Hepatocyte (in vitro differentiated cells): ENCODE results near the gene CUBN. TPM values are rescaled to one million over a fixed set of nuclear protein-coding genes. Genes with fewer than 3 reads are reported as not detected.

ENCODE experiments used
- DNase-seq: peaks from one replicate; pipeline ENCODE4 v3.0.0-alpha.2; 2016; ENCODE audit warnings: low spot score
- H2AFZ ChIP-seq: fragments of 200-600 bp; sonication (generic); 2 replicates; pipeline ENCODE4 v1.6.0; 2016; ENCODE audit warnings: antibody characterized with exemption, mild to moderate bottlenecking
- H3K27ac ChIP-seq: fragments of 200-600 bp; sonication (generic); 2 replicates; pipeline ENCODE4 v1.5.1; 2016; ENCODE audit warnings: mild to moderate bottlenecking
- H3K27me3 ChIP-seq: fragments of 200-600 bp; sonication (generic); 2 replicates; pipeline ENCODE4 v1.6.1; 2016
- H3K36me3 ChIP-seq: fragments of 200-600 bp; sonication (generic); replicated peaks from 2 replicates; pipeline ENCODE4 v1.5.1; 2016; ENCODE audit warnings: low read depth; ENCODE audit not compliant: insufficient read depth
- H3K4me1 ChIP-seq: fragments of 200-600 bp; sonication (generic); 2 replicates; pipeline ENCODE4 v1.5.1; 2016; ENCODE audit warnings: mild to moderate bottlenecking, moderate library complexity; ENCODE audit not compliant: insufficient read depth
- H3K4me2 ChIP-seq: fragments of 200-600 bp; sonication (generic); 2 replicates; pipeline ENCODE4 v1.6.0; 2016
- H3K4me3 ChIP-seq: fragments of 200-600 bp; sonication (generic); 2 replicates; pipeline ENCODE4 v1.5.1; 2016; ENCODE audit warnings: mild to moderate bottlenecking
- H3K79me2 ChIP-seq: fragments of 200-600 bp; sonication (generic); 2 replicates; pipeline ENCODE4 v1.6.0; 2017; ENCODE audit warnings: mild to moderate bottlenecking
- H3K9me2 ChIP-seq: fragments of 200-600 bp; sonication (generic); replicated peaks from 2 replicates; pipeline ENCODE4 v1.6.0; 2017; ENCODE audit warnings: mild to moderate bottlenecking; ENCODE audit not compliant: insufficient read depth
- H3K9me3 ChIP-seq: fragments of 200-600 bp; sonication (generic); 2 replicates; pipeline ENCODE4 v1.5.1; 2016; ENCODE audit warnings: low read depth, mild to moderate bottlenecking
- H4K20me1 ChIP-seq: fragments of 200-600 bp; sonication (generic); 2 replicates; pipeline ENCODE4 v1.6.0; 2016; ENCODE audit warnings: mild to moderate bottlenecking; ENCODE audit not compliant: insufficient read depth, poor library complexity, severe bottlenecking
- CTCF ChIP-seq: fragments of 200-600 bp; sonication (generic); IDR thresholded peaks from 2 replicates; pipeline ENCODE4 v1.5.1; 2016; ENCODE audit warnings: antibody characterized with exemption, mild to moderate bottlenecking; ENCODE audit not compliant: poor library complexity
- EZH2 ChIP-seq: fragments of 200-600 bp; sonication (generic); IDR thresholded peaks from 2 replicates; pipeline ENCODE4 v1.6.1; 2016; ENCODE audit warnings: antibody characterized with exemption, mild to moderate bottlenecking, borderline replicate concordance
- EZH2phosphoT487 ChIP-seq: fragments of 200-600 bp; sonication (generic); IDR thresholded peaks from one replicate; pipeline ENCODE4 v1.6.1; 2018; ENCODE audit warnings: antibody characterized with exemption, mild to moderate bottlenecking, low read depth, moderate library complexity; ENCODE audit not compliant: unreplicated experiment, severe bottlenecking
- WGBS: methylation state at CpG from one replicate; pipeline ENCODE4 v1.1.6; 2016; ENCODE audit warnings: low lambda C conversion rate; ENCODE audit errors: missing lambda C conversion rate; 5-methylcytosine and 5-hydroxymethylcytosine counted together
- polyA plus RNA-seq: library from polyadenylated mRNA; unstranded; fragments of >200 nt; fragmentation: Nextera tagmentation; extraction: Ambion mirVana; gene quantifications from 2 replicates; pipeline ENCODE4 v1.2.1, GENCODE V29; 2016
- total RNA-seq: library from RNA; depleted of rRNA; stranded (reverse); fragments of >200 nt; gene quantifications from 2 replicates; pipeline ENCODE4 v1.2.3, GENCODE V29; 2014

Gene CUBN
- total and polyA plus RNA-seq, 2 experiments from 2014 or later: 2.0 to 10.6 TPM

GRCh38 chr10:17106991-17107390 is 22.6 kb downstream of the CUBN start:
- no peak overlapping the region for H3K4me3 ChIP-seq
- H3K36me3 ChIP-seq: no peaks in the 10 kb centered on the region
- H3K4me2 ChIP-seq: no peak overlapping the region
- H3K4me1 ChIP-seq: no peaks in the 10 kb centered on the region
- H2AFZ ChIP-seq: no peak overlapping the region
- no peaks in the 10 kb centered on the region for H3K27me3 ChIP-seq
- TF ChIP-seq EZH2 (no peak), EZH2phosphoT487 (no peak), CTCF (no peak)
- H3K9me2 ChIP-seq: no peaks in the 10 kb centered on the region
- DNase-seq: no peak
- 93% methylated on average over 5 of the region's 5 CpGs for WGBS
- no peaks in the 10 kb centered on the region for H3K79me2 ChIP-seq
- H3K27ac ChIP-seq: no peak overlapping the region
- H3K9me3 ChIP-seq: no peaks in the 10 kb centered on the region
- no peaks in the 10 kb centered on the region for H4K20me1 ChIP-seq

GRCh38 chr10:17101910-17102266 is 27.7 kb downstream of the CUBN start:
- DNase-seq: no peak
- Histone ChIP-seq H3K27ac (peak overlapping the region; percentile 70), H3K9me3 (no peaks in the 10 kb centered on the region), H3K27me3 (no peaks in the 10 kb centered on the region), H3K79me2 (no peaks in the 10 kb centered on the region), H4K20me1 (no peaks in the 10 kb centered on the region), H3K36me3 (no peaks in the 10 kb centered on the region), H2AFZ (no peak overlapping the region), H3K4me2 (peak overlapping the region; percentile 42), H3K4me3 (no peak overlapping the region), H3K9me2 (no peaks in the 10 kb centered on the region), H3K4me1 (no peaks in the 10 kb centered on the region)
- TF ChIP-seq CTCF: no peak
- TF ChIP-seq EZH2: no peak
- TF ChIP-seq EZH2phosphoT487: no peak

- H3K27ac ChIP-seq: peak overlapping the region; percentile 70
- H3K4me1 ChIP-seq: no peaks in the 10 kb centered on the region
- H3K9me2 ChIP-seq: no peaks in the 10 kb centered on the region
- no peak overlapping the region for H3K4me3 ChIP-seq
- TF ChIP-seq EZH2phosphoT487: no peak
- no peak for TF ChIP-seq CTCF
- no peak for TF ChIP-seq EZH2
- H2AFZ ChIP-seq: no peak overlapping the region
- no peaks in the 10 kb centered on the region for H3K9me3 ChIP-seq
- no peaks in the 10 kb centered on the region for H3K36me3 ChIP-seq
- H3K79me2 ChIP-seq: no peaks in the 10 kb centered on the region
- peak; percentile 57 for DNase-seq
- H4K20me1 ChIP-seq: no peaks in the 10 kb centered on the region
- H3K4me2 ChIP-seq: peak overlapping the region; percentile 42
- WGBS: 68% methylated on average over 7 of the region's 7 CpGs
- H3K27me3 ChIP-seq: no peaks in the 10 kb centered on the region
These were observed 28.2 kb downstream of the CUBN start for GRCh38 chr10:17101257-17101909.

- Histone ChIP-seq H3K27ac (no peak overlapping the region), H3K4me1 (no peaks in the 10 kb centered on the region)
These were observed 29.0 kb downstream of the CUBN start for GRCh38 chr10:17100586-17100985.

More at GRCh38 chr10:17100586-17100985, 29.0 kb downstream of the CUBN start:
- Histone ChIP-seq H3K4me3 (no peak overlapping the region), H2AFZ (no peak overlapping the region), H3K36me3 (no peaks in the 10 kb centered on the region), H3K9me2 (no peaks in the 10 kb centered on the region), H3K79me2 (no peaks in the 10 kb centered on the region), H3K4me2 (no peak overlapping the region), H3K9me3 (no peaks in the 10 kb centered on the region), H4K20me1 (no peaks in the 10 kb centered on the region), H3K27me3 (no peaks in the 10 kb centered on the region)
- TF ChIP-seq EZH2phosphoT487 (no peak), EZH2 (no peak), CTCF (no peak)
- no peak for DNase-seq
- 81% methylated on average over 9 of the region's 9 CpGs for WGBS
